Bone marrow (tissue), 2 donors: ENCODE data around the gene GFRA1.

Source experiments
- DNase-seq, 2 donors: peaks; one replicate each; lab custom pipeline; 2025; lab: John Stamatoyannopoulos, UW

Gene GFRA1

DNA sequence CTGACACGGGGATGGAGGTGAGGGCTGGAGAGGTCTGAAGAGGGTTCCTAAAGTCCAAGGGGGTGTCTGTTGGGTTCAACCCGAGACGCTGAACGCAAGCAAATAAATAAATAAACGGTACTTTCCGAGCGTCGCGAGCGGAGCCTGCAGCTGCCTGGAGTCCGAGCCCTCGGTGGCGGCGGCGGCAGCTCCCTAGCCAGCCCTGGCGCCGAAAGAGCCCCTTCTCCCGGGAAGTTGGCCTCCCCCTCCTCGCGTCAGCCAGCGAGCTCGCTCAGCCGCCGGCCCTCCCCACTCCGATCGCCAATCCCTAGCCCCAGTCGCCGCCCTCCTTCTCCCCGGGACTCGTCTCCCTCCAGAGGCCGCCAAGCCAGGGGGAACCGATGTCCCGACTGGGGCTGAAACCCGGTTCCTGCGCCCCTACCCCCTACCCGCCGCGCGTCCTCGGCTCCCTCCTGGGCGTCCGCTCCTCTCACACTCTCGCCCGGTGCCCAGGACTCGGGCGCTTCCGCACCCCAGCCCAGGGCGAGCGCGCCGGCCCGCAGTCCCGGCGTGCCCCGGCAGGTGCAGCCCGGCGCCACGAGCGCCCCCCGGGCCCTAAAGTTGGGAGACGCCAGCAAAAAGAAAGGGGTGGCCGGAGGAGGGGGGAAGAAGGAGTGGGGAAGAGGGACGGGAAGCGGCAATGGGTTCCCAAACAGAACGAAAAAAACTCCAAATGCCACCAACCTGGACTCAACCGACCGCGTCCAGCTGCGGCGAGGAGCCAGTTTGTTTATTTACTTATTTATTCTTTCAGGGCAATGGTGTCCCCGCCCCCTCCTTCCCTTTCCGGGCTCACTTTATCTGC, at the start of gene GFRA1:
Gene GFRA1 (minus strand): TSS at position 767 of the 844 bp plus-strand sequence. CDS start 1,177 bp downstream, outside the sequence.
- no peak for DNase-seq

DNA sequence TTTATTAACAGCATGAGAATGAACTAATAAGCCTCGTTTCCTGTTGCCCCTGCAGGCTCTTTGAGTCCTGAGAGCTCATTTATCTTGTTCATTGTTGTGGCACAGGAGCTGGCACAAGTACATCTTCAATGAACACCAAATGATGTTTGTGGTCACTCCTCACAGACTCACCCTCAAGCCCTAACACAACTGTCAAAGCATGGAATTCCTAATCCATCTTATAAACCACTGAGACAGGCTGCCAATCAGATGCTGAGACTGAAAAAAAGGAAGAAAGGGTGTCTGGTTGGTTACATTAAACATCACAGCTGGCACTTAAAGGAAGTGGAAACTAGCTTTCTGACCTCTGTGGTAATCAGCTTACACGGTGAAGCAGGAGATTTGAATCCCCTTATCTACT, 43.5 kb upstream of the GFRA1 start:
- no peak for DNase-seq

DNA sequence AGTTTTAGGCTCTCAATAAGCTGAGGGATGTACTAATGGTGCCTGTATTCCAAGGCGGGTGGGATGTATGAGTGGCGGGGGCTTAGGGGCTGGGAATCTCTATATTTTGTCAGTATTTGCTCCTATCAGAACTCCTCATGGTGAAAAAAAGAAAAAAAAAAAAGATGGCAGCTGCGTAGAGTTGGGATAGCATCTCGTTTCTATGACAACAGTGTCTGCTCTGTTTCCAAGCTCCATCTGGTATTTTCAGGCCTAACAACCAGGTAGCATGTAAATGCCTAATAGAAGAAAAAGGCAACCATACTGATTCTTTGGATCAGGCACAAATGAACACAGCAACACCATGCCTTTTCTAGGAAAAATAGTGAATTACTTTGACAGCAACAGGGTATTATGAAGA, 39.5 kb upstream of the GFRA1 start:
- no peak for DNase-seq

DNA sequence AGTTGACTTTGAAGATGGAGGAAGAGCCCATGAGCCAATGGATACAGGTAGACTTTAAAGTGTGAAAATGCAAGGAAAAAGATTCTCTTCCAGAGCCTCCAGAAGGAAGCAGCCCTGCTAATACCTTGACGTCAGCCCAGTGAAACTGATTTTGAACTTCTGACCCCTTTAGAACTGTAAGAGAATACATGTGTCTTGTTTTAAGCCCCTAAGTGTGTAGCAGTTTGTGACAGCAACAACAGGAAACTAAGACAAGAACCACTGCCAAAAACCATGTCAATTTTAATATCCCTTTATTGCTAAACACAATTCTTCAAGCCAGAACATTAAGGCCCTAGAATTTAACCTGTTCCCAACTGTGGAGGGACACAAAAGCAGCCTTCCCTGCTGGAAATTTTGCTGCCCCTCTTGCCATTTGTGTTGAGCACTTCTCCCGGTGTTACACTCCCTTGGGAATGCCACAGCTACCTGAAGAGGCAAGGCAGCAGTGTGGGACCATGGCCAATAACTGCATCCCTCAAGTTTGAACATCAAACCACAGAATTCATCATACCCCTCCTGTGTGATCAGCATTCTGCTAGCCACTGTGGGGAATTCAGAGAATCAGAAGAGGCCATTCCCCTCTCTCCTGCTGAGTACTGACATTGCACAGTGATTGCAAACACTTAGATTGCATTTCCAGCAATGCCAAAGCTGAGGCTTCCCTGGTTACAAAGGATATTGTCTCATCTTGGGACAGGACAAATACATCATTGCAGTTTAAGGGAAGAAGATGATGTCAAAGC, 38.9 kb upstream of the GFRA1 start:
- no peak for DNase-seq

DNA sequence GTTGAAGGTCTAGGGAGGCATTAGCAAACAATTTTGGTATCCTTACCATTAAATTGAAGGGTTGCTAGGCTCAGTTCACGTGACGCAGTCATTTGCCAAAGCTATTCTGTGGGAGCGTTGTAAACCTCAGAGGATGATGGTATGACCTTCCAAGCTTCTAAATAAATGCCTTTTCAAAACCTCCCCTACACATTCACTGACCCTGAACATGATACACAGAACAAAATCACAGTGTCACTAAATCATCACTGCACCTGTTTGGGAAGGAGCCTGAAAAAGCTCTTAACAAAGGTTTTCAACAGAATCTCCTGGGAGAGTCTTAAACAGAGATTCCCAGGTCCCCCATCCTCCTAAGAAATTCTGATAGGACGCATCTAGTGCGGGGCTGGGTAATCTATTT, 38.0 kb upstream of the GFRA1 start:
- DNase-seq = no peak

DNA sequence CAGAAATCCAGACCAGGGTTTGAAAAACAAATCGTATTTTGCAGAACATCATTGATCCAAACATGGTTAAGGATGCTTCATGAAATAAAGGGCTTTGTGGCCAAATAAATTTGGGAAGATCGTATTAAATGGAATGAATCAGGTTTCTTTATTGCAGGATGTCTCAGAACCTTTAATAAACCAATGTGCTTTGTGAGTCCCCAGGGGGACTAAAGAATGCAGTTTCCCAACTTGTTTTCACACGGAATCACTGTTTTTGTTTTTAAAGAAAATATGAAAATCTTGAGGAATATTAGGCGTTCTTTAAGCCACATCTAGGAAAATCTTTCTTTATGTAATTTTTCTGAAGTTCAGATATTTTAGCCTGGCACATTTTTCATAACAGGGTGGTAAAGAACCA, 34.4 kb upstream of the GFRA1 start:
- no peak for DNase-seq

DNA sequence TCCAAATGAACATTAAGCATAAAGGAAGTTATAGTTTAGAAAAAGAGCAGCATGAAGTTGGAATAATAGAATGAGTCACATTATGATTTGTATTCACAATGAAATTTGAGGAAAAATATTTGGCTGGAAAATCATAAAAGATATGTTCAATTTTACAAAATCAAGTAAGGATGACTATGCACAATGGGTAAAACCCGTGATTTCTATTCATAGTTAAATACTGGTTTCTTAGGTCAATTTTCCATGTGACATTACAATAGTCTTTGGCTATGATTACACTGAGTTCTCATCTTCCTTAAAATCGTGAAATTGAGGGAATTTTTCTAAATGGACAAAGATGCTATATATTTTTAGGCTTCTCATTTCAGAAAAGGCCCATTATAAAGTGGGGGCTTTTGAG, 33.8 kb upstream of the GFRA1 start:
- no peak for DNase-seq

- no peak for DNase-seq
Observed at GRCh38 chr10:116304923-116305322, 31.9 kb upstream of the GFRA1 start.

DNA sequence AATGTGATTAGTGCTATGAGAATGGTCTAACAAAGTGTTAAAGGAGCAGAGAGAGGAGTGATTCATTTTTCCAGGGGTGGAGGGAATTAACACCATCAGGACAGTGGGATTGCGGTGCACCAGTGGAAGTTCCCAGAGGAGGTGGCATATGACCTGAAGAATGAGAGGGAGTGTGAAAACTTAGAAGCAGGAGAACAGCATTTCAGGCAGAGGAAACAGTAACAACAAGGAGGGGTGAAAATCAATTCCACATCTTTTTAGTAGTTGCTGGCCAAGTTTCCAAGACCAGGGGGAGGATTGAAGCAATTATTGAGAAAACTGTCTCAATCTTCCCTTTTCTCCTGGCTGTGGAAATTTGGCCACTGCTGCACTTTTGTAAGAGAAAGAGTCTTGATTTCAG, 27.5 kb upstream of the GFRA1 start:
- DNase-seq = no peak

- no peak for DNase-seq
Observed at GRCh38 chr10:116298586-116298985, 25.6 kb upstream of the GFRA1 start.

GRCh38 chr10:116296291-116296721, 23.3 kb upstream of the GFRA1 start:
- DNase-seq = no peak

DNA sequence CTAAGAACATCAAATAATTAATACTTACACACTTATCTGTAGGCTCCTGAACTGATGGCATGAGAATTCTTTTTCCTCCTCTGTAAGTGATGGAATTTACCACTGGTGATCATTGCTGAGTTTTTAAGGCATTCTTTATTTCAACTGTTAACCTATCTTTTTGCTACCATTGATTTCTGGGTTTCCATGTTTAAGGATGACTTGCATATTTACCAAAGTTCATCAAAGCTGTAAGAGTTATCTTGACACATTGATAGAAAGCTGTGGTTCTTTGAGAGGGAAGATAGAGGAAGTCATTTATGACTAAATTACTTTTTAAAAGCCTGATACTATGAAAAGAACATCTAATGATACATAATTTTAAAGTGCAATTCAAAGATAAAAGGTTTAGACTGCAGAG, 19.5 kb upstream of the GFRA1 start:
- DNase-seq = no peak

DNA sequence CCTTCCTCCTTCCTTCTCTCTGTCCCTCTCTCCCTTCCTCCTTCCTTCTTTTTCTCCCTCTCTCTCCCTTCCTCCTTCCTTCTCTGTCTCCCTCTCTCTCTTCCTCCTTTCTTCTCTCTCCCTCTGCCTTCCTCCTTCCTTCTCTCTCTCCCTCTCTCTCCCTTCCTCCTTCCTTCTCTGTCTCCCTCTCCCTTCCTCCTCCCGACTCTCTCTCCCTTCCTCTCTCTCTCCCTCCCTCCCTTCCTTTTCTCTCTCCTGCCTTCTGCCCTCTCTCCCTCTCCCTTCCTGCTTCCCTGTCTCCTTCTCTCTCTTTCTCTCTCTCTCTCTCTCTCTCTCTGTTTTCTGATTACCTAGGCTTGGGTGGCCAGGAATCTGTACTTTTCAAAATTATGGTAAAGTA, 16.6 kb upstream of the GFRA1 start:
- no peak for DNase-seq

GRCh38 chr10:116287906-116288501, 15.0 kb upstream of the GFRA1 start:
- DNase-seq = no peak

GRCh38 chr10:116286626-116287200, 13.7 kb upstream of the GFRA1 start:
- DNase-seq = no peak

- DNase-seq = no peak
Observed at GRCh38 chr10:116281775-116282174, 8.8 kb upstream of the GFRA1 start.

DNA sequence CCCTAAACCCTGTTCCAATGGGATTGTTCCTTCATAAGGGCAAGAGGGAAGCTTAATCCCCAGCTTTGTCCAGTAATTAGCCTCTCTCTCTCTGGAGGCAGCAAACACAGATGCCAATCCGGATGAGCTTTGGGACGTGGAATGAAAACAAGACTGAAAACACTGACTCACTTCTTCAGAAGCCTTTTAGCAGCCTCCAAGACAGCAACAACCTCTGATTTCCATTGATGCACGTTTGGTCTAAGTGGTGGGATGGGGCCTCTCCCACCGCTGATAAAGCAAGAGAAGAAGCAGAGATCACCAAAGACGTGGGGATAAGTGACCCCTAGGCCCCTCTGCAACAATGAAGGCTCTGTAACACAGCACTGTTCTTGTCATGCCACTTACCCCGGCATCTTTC, 5.8 kb upstream of the GFRA1 start:
- no peak for DNase-seq

DNA sequence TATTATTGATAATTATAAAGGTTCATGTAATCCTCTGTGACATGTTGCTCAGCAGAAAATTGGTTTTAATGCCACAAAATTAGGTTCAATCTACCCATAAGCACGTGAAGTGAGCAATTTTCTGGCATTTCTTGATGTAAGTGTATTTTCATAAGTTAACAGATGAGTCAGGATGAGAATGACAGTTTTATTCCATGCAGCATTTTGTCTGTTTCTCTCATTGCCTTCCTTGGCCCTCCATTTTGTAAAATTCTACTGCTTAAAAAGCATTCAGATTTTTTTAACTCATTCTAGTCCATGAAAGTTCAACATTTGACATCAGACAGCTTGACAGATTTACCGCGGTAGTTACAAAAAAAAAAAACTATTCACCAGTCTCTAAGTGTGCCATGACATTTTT, 4.0 kb upstream of the GFRA1 start:
- DNase-seq = no peak

- no peak for DNase-seq
Observed at GRCh38 chr10:116274064-116274904, 1.3 kb upstream of the GFRA1 start.

GRCh38 chr10:116271593-116272439, 1.2 kb downstream of the GFRA1 start:
- peak in 1 of 2 donors; percentile 5 for DNase-seq
